Frontal cortex (tissue), 4 donors: ENCODE results near the gene ATG4B. TPM values are rescaled to one million over a fixed set of nuclear protein-coding genes. Genes with fewer than 3 reads are reported as not detected.

Experiments
- DNase-seq, 2 donors: peaks; one replicate each; pipeline ENCODE4 v3.0.0; 2012; ENCODE audit warnings: low spot score in 2 of 2
- FAIRE-seq: peaks from 2 replicates; lab custom pipeline; 2012; peaks lifted over from hg19 to GRCh38; lab: Jason Lieb, UNC
- total RNA-seq: library from RNA; depleted of rRNA; stranded (reverse); fragments of >200 nt; gene quantifications from one replicate; pipeline ENCODE4 v1.2.3, GENCODE V29; 2014
- donor health status: control.
- donor health status: control.
- donor health status: control.

Gene ATG4B
- total RNA-seq, 1 donor from 2014 or later, result 39.1 TPM

DNA sequence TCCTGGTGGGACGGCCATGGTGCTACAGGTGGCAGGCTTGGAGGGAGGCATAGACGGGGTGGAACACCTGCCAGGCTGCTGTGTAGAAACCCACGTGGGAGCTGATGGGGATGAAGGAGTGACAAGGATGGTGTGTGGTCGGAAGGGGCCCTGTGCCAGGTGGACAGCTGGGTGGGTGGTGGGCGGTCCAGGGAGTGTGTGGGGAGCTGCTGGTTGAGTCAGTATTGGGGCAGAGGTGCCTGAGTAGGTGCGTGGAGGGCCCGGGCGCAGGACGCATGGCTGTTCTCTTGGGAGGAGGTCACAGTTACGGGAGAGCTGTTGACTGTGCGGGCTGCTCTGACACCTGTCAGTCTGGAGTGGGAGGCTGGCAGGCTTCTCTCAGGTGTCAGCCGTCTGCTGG, 84.4 kb downstream of the ATG4B start:
- DNase-seq, result peak in 1 of 2 donors; percentile 11
- FAIRE-seq, result no peak

GRCh38 chr2:241722896-241723454, 85.5 kb downstream of the ATG4B start:
- DNase-seq (no peak), FAIRE-seq (no peak)

Other genes starting within 250 kb of the ATG4B start
- gene STK25, start 129.1 kb upstream of the ATG4B start, total RNA-seq, result 181 TPM
- gene BOK, start 78.9 kb upstream of the ATG4B start, total RNA-seq, result 20.8 TPM
- 23.6 TPM for gene THAP4, start 535 bp upstream of the ATG4B start, total RNA-seq
- 8.6 TPM for gene DTYMK, start 49.1 kb downstream of the ATG4B start, total RNA-seq
- 24.1 TPM for gene ING5, start 64.3 kb downstream of the ATG4B start, total RNA-seq
- gene D2HGDH, start 96.9 kb downstream of the ATG4B start, total RNA-seq, result 9.4 TPM
- gene GAL3ST2, start 139.1 kb downstream of the ATG4B start, total RNA-seq, result 0.41 TPM
- 1.6 TPM for gene NEU4, start 171.5 kb downstream of the ATG4B start, total RNA-seq
- gene PDCD1, start 221.2 kb downstream of the ATG4B start, total RNA-seq, result 0.41 TPM
- 2.4 TPM for gene RTP5, start 232.0 kb downstream of the ATG4B start, total RNA-seq